HL-60 (cell line): ENCODE measurements around the gene AP2A1.

Source experiments
- TF ChIP-seq, protein P1 (sequence below): IDR thresholded peaks from one replicate; pipeline ENCODE4 v1.5.1; 2011; ENCODE audit warnings: low read length, control low read depth, inconsistent platforms; ENCODE audit not compliant: insufficient read depth
- TF ChIP-seq, protein P2 (sequence below): IDR thresholded peaks from 2 replicates; pipeline ENCODE4 v1.6.1; 2012; ENCODE audit warnings: low read depth; ENCODE audit not compliant: insufficient replicate concordance

DNA sequence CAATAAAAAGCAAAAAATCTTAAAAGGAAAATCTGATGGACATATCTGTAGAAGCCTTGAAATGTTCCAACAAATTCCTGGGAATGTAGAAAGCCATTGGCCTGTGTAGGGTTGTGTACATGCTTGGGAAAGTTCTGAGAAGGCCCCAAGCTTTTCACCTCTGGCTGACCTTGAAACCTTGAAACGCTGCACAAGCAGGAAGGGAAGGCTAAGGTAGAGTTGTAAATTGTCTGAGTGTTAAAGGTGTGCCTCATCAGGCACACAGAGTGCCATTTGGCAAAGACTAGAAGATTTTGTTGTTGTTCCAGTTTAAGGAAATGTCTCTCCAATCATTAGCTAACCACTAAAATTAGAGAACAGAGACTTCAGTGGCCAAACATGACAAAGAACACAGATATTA is 14.1 kb upstream of the AP2A1 start:
- TF ChIP-seq, protein P1, sequence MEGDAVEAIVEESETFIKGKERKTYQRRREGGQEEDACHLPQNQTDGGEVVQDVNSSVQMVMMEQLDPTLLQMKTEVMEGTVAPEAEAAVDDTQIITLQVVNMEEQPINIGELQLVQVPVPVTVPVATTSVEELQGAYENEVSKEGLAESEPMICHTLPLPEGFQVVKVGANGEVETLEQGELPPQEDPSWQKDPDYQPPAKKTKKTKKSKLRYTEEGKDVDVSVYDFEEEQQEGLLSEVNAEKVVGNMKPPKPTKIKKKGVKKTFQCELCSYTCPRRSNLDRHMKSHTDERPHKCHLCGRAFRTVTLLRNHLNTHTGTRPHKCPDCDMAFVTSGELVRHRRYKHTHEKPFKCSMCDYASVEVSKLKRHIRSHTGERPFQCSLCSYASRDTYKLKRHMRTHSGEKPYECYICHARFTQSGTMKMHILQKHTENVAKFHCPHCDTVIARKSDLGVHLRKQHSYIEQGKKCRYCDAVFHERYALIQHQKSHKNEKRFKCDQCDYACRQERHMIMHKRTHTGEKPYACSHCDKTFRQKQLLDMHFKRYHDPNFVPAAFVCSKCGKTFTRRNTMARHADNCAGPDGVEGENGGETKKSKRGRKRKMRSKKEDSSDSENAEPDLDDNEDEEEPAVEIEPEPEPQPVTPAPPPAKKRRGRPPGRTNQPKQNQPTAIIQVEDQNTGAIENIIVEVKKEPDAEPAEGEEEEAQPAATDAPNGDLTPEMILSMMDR: no peak
- TF ChIP-seq, protein P2, sequence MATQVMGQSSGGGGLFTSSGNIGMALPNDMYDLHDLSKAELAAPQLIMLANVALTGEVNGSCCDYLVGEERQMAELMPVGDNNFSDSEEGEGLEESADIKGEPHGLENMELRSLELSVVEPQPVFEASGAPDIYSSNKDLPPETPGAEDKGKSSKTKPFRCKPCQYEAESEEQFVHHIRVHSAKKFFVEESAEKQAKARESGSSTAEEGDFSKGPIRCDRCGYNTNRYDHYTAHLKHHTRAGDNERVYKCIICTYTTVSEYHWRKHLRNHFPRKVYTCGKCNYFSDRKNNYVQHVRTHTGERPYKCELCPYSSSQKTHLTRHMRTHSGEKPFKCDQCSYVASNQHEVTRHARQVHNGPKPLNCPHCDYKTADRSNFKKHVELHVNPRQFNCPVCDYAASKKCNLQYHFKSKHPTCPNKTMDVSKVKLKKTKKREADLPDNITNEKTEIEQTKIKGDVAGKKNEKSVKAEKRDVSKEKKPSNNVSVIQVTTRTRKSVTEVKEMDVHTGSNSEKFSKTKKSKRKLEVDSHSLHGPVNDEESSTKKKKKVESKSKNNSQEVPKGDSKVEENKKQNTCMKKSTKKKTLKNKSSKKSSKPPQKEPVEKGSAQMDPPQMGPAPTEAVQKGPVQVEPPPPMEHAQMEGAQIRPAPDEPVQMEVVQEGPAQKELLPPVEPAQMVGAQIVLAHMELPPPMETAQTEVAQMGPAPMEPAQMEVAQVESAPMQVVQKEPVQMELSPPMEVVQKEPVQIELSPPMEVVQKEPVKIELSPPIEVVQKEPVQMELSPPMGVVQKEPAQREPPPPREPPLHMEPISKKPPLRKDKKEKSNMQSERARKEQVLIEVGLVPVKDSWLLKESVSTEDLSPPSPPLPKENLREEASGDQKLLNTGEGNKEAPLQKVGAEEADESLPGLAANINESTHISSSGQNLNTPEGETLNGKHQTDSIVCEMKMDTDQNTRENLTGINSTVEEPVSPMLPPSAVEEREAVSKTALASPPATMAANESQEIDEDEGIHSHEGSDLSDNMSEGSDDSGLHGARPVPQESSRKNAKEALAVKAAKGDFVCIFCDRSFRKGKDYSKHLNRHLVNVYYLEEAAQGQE: no peak
